Stimulated activated CD4-positive, alpha-beta T cell treated with anti-CD3 and anti-CD28 coated beads, Interleukin-1b, Interleukin-23, amount 100 ng/mL, for 48 hours (primary cell): ENCODE data around the gene PGAM4.
"Not testable (repeated sequence)": the region's sequence is repeated elsewhere in the genome, so short reads cannot be mapped to it uniquely, and the experiment has no call there.

Experiments used
- DNase-seq: peaks from one replicate; pipeline ENCODE4 v3.0.0-alpha.2; 2020

The PGAM4 gene

GRCh38 chrX:77969538-77969937 is at the start of gene PGAM4:
Gene PGAM4, minus strand, starts transcription at chrX:77969638. Its CDS starts 0 bp downstream, at chrX:77969638.
- no peak for DNase-seq

GRCh38 chrX:78011846-78012245 is 42.4 kb upstream of the PGAM4 start:
- DNase-seq = no peak

GRCh38 chrX:77979870-77980269 is 10.4 kb upstream of the PGAM4 start:
- no peak for DNase-seq

GRCh38 chrX:77977518-77977917 is 8.1 kb upstream of the PGAM4 start:
- no peak for DNase-seq

- DNase-seq = no peak
Measured at GRCh38 chrX:77977095-77977494, 7.7 kb upstream of the PGAM4 start.

- no peak for DNase-seq
Measured at GRCh38 chrX:77975755-77976154, 6.3 kb upstream of the PGAM4 start.

GRCh38 chrX:77967631-77968030 is 1.8 kb downstream of the PGAM4 start:
- no peak for DNase-seq

GRCh38 chrX:77966361-77966760 is 3.1 kb downstream of the PGAM4 start:
- DNase-seq = no peak

GRCh38 chrX:77962068-77962902 is 7.2 kb downstream of the PGAM4 start:
- no peak for DNase-seq

- no peak for DNase-seq
Measured at GRCh38 chrX:77961063-77961462, 8.4 kb downstream of the PGAM4 start.

- no peak for DNase-seq
Measured at GRCh38 chrX:77960567-77960966, 8.9 kb downstream of the PGAM4 start.

- no peak for DNase-seq
Measured at GRCh38 chrX:77953708-77954107, 15.7 kb downstream of the PGAM4 start.

GRCh38 chrX:77953302-77953701 is 16.1 kb downstream of the PGAM4 start:
- DNase-seq = no peak

GRCh38 chrX:77952173-77952572 is 17.3 kb downstream of the PGAM4 start:
- DNase-seq = no peak

- DNase-seq = no peak
Measured at GRCh38 chrX:77949840-77950239, 19.6 kb downstream of the PGAM4 start.

GRCh38 chrX:77946571-77946970 is 22.9 kb downstream of the PGAM4 start:
- DNase-seq = no peak

GRCh38 chrX:77945910-77946545 is 23.4 kb downstream of the PGAM4 start:
- no peak for DNase-seq

- not testable (repeated sequence) for DNase-seq
Measured at GRCh38 chrX:77945031-77945430, 24.4 kb downstream of the PGAM4 start.

GRCh38 chrX:77938083-77938680 is 31.3 kb downstream of the PGAM4 start:
- DNase-seq = no peak

GRCh38 chrX:77937291-77937690 is 32.1 kb downstream of the PGAM4 start:
- DNase-seq = no peak

- no peak for DNase-seq
Measured at GRCh38 chrX:77936299-77936698, 33.1 kb downstream of the PGAM4 start.

- no peak for DNase-seq
Measured at GRCh38 chrX:77935886-77936285, 33.6 kb downstream of the PGAM4 start.

GRCh38 chrX:77930581-77930980 is 38.9 kb downstream of the PGAM4 start:
- DNase-seq = no peak

GRCh38 chrX:77925764-77926163 is 43.7 kb downstream of the PGAM4 start:
- DNase-seq = no peak
